Stimulated activated CD8-positive, alpha-beta memory T cell treated with anti-CD3 and anti-CD28 coated beads, Interleukin-15, amount 100 ng/mL, for 48 hours (primary cell): ENCODE measurements around the gene RAB36.

Source experiments
- DNase-seq, 2 donors: peaks; one replicate each; pipeline ENCODE4 v3.0.0-alpha.2; 2020; ENCODE audit warnings: low read depth in 2 of 2

Gene RAB36

DNA sequence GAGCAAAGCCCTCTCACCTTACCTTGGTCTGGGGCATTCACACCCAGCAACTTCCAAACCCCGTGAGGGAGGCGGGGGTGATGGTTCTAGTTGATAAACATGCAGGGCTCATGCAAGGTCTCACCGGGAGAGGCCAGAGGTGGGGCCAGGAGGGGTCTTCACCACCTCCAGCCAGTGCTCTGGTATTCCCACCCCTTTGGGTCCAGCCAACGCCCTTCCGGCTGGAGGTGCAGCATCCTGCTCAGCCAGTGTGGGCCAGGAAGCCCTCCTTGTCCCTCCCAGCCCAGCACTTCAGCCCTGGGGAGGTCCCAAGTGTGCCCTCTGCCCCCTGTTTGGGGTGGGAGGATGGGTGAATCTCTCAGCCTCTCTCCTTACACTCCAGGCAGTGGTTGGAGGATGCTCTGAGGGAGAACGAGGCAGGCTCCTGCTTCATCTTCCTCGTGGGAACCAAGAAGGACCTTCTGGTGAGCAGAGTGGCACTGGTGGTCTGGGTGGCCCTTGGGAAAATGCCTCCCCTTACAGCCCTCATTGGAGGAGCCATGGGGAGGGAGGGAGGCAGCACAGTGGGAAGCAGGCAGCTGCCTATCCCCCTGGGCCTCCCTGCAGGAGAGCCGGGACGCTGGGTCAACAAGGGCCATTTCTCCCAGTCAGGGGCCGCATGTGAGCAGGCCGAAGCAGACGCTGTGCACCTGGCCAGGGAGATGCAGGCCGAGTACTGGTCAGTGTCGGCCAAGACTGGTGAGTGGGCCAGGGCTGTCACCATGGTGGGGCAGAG, 13.4 kb downstream of the RAB36 start:
- no peak for DNase-seq

- DNase-seq: no peak
Measured at GRCh38 chr22:23159291-23159630, 14.0 kb downstream of the RAB36 start.

GRCh38 chr22:23161029-23161428, 15.8 kb downstream of the RAB36 start:
- no peak for DNase-seq

GRCh38 chr22:23161574-23161973, 16.3 kb downstream of the RAB36 start:
- no peak for DNase-seq

GRCh38 chr22:23163665-23164064, 18.4 kb downstream of the RAB36 start:
- no peak for DNase-seq

GRCh38 chr22:23164091-23164490, 18.8 kb downstream of the RAB36 start:
- no peak for DNase-seq

DNA sequence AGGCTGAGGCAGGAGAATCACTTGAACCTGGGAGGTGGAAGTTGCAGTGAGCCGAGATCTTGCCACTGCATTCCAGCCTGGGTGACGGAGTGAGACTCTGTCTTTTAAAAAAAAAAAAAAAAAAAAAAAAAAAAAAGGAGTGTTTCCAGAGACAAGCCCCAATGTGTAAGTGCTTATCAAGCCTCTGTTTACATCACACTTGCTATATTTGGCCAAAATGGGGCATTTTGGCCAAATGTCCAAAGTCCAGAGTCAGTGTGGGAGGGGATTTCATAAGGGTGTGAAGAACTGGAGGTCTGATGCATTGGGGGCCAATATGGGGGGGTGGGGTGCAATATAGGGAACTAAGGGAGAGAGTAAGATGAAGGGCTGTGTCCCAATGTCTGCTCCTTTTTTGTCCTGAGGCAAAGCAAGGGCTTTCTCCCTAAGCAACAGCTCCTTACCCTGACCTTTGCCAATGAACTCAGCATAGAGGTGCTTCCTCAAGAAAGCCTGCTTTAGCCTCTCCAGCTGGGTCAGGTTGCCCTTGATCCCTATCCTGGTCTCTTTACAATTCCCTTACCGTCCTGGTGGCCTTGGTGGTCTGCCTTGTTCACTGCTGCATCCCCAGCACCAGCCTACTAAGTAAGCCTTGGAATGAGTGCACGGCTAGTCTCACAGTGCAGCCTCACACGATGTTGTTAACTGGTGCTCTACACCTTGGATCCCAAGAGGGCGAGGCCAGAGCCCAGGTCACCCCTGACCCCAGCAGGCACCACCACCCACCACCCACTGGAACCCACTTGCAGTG, 21.0 kb downstream of the RAB36 start:
- no peak for DNase-seq

DNA sequence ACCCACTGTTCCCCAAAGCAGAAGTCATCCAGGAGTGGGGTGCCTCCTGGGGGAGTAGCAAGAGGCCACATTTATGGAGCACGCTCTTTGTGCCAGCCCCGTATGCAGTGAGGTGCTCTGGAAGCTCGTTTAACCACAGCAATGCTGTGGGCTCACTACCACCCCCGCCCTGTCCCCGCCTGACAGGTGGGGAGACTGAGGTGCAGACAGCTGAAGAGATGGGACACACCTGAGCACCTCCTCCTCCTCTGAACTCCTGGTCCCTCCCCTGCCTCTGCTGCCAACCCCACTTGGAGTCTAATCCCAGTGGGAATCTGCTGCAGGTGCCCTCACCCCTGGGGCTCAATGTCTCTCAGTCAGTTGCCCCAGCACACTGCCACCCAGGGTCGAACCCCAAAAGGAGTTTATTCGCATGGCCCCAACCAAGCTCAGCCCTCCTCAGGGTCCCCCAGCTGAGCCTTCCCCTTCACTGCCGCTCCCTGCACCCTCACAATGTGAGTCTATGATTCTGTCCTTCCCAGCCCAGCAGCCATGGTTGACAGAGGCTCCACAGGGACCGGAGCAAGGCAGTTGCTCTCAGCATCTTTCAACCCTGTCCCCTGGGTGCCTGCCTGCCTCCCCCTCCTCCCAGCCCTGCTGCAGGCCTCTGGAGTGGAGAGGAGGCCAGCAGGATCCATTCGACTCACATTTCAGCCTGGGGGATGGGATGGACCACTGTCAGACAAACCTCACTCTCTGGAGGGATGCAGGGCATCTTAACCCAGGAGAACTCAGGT, 21.8 kb downstream of the RAB36 start:
- no peak for DNase-seq

DNA sequence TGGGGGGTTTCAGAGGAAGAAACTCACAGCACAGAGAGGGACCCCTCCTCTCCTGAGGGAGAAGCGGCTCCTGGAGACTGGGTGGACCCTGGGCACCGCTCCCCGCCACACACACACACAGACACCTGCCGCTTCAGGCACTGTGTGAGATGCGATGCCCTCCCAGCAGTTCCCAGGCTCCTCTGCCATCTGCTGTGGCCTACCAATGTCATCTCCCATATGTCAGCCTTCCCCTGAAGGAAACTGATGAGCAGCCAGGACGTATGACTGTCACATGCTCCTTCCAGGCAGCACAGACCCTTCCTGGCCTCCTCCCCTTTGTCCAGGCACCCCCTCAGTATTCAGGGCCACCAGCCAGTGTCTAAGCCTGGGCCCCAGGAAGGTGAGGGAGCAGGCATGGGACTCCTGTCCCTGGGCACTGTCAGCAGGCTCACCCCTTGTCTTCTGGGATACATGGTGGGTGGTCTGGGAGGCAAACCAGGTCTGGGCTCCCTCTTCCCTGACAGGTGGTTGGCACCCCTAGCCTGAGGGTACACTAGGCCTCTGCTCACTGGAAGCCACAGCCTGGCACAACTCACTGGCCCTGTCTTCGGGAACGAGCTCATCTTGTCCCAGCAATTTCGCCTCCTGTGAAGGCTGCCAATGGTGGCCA, 23.2 kb downstream of the RAB36 start:
- no peak for DNase-seq

DNA sequence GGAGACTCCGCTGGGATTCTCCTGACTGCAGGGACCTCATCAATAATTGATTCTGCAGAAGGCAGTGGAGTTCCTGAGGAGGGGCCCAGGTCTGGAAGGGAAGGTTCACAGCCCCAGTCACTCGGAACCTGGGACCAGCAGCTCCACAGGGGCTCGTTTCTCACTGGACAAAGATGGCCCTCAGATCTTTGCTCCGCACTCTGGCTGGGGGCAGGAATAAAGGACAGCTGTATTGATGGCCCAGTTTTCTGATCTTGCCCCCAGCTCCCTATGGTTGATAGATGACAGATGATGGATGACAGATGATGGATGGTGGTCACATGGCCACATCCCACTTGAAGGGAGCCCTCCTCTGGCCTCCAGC, 23.7 kb downstream of the RAB36 start:
- DNase-seq: no peak

DNA sequence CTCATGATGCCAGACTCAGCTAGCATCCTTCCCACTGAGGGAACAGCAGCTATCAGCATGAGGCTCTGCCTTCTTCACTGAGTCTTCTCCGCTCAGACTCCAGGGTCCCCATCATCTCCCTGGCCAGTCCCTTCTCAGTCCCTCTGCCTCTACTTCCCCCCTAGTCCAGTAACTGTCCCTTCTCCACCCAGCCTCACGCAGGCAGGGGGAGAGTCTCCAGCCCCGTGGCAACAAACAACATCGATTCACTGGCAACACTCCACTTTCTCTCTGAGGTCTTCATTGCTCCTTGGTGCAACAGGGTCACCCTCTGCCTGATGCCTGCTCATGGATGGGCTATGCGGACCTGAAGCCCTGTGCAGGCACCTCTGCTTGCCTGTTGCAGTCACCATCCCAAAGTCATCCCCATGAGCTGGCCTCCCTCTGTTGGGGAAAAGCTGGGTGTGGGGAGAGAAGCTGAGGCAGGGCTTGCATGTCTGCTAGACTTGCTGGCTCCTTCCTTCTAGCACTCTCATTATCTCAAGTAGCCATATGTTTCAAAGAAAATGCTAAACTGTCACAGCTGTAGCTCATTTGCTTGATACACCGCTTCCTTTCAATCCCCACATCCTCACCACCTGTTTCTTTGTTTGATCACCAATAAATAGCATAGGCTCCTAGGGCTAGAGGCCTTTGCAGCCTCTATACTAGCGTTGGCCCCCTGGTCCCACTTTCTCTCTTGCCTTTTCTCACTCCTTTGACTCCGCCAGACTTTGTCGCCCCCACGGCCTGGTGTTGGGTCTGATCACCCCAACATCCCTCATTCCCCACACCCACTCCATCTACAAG, 30.8 kb downstream of the RAB36 start:
- no peak for DNase-seq

- DNase-seq: no peak
Measured at GRCh38 chr22:23176645-23177027, 31.4 kb downstream of the RAB36 start.

DNA sequence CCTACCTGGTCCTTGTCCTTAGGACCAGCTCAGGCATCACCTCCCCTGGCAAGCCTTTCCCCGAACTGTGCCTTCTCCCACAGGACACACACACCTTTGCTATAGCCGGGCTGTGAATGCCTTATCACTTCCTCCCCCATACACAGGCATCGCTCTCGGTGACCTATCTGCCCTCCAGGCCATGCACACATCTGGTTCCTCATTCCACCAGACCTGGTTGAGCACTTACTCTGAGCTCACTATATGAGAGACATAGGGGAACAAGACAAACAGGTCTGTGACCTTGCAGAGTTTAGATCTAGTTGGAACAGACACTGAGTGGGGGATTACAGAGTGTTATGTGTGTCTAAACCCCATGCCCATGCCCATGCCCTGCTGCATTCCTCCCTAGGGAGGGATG, 31.9 kb downstream of the RAB36 start:
- no peak for DNase-seq

GRCh38 chr22:23178512-23179254, 33.4 kb downstream of the RAB36 start:
- no peak for DNase-seq

GRCh38 chr22:23179381-23180299, 34.4 kb downstream of the RAB36 start:
- no peak for DNase-seq

- DNase-seq: peak in 1 of 2 donors; percentile 44
Measured at GRCh38 chr22:23180301-23180892, 35.1 kb downstream of the RAB36 start, which contains the start of gene BCR. TSS of gene BCR (plus strand) at chr22:23180509. CDS start at chr22:23180961, 452 bp downstream.

- DNase-seq: no peak
Measured at GRCh38 chr22:23180893-23181720, 35.8 kb downstream of the RAB36 start.

GRCh38 chr22:23181721-23182308, 36.5 kb downstream of the RAB36 start:
- DNase-seq: no peak
